HEK293 (cell line): ENCODE measurements around the gene RELB.

ENCODE experiments used
- CTCF ChIA-PET: fragments of 350-600 bp; formaldehyde crosslinking; extraction: SDS; loops from one replicate; lab custom pipeline; 2021; ENCODE audit warnings: antibody characterized with exemption; lab: Yijun Ruan, JAX
- POLR2A ChIA-PET: fragments of 300-600 bp; formaldehyde crosslinking; extraction: SDS; loops from one replicate; lab custom pipeline; 2020; ENCODE audit warnings: antibody characterized with exemption, inconsistent platforms; lab: Yijun Ruan, JAX
- H3K27ac ChIP-seq: fragments of 200-500 bp; sonication (Bioruptor generic); 2 replicates; pipeline ENCODE4 v1.5.1; 2014; ENCODE audit warnings: low read depth, low read length, control low read depth, inconsistent platforms; ENCODE audit errors: extremely low read depth
- H3K36me3 ChIP-seq, 2 experiments: fragments of 200-500 bp in 1 of 2; sonication (Bioruptor generic) in 1 of 2; 1 replicate in 1 of 2; 2 replicates in 1 of 2; pipeline ENCODE4 v1.5.1; 2014 to 2017; ENCODE audit warnings: inconsistent platforms in 2 of 2, low read length in 2 of 2; ENCODE audit not compliant: control insufficient read depth in 2 of 2, insufficient read depth in 1 of 2
- H3K4me1 ChIP-seq: fragments of 200-500 bp; sonication (Bioruptor generic); 2 replicates; pipeline ENCODE4 v1.5.1; 2014; ENCODE audit warnings: mild to moderate bottlenecking, low read length, inconsistent platforms; ENCODE audit not compliant: control insufficient read depth, insufficient read depth
- H3K4me3 ChIP-seq: 2 replicates; pipeline ENCODE4 v1.5.1; 2011; ENCODE audit warnings: low read depth, mild to moderate bottlenecking, control low read depth, low read length, moderate library complexity
- H3K9me3 ChIP-seq: fragments of 200-500 bp; sonication (Bioruptor generic); 2 replicates; pipeline ENCODE4 v1.5.1; 2014; ENCODE audit warnings: low read depth, low read length, inconsistent platforms; ENCODE audit not compliant: control insufficient read depth, insufficient read depth
- AEBP2 ChIP-seq: fragments of 450-650 bp; formaldehyde crosslinking; IDR thresholded peaks from 2 replicates; pipeline ENCODE4 v1.5.1; 2016; ENCODE audit warnings: missing biosample characterization, missing genetic modification characterization, borderline replicate concordance
- BCL11A ChIP-seq: fragments of 450-650 bp; formaldehyde crosslinking; IDR thresholded peaks from 2 replicates; pipeline ENCODE4 v1.5.1; 2016; ENCODE audit warnings: low read depth, missing biosample characterization, missing genetic modification characterization
- GLIS2 ChIP-seq: fragments of 450-650 bp; formaldehyde crosslinking; IDR thresholded peaks from 2 replicates; pipeline ENCODE4 v1.5.1; 2016; ENCODE audit warnings: missing biosample characterization, missing genetic modification characterization
- IKZF3 ChIP-seq: fragments of 450-650 bp; IDR thresholded peaks from 2 replicates; pipeline ENCODE4 v1.5.0; 2018; ENCODE audit warnings: missing biosample characterization, mild to moderate bottlenecking, missing genetic modification characterization, moderate library complexity
- KLF1 ChIP-seq: fragments of 450-650 bp; formaldehyde crosslinking; IDR thresholded peaks from 2 replicates; pipeline ENCODE4 v1.5.1; 2016; ENCODE audit warnings: missing biosample characterization, missing genetic modification characterization
- MYNN ChIP-seq: fragments of 450-650 bp; formaldehyde crosslinking; IDR thresholded peaks from 2 replicates; pipeline ENCODE4 v1.5.1; 2016; ENCODE audit warnings: missing biosample characterization, missing genetic modification characterization, borderline replicate concordance
- PATZ1 ChIP-seq: fragments of 450-650 bp; formaldehyde crosslinking; IDR thresholded peaks from 2 replicates; pipeline ENCODE4 v1.5.1; 2016; ENCODE audit warnings: missing biosample characterization, missing genetic modification characterization
- PRDM10 ChIP-seq: fragments of 450-650 bp; formaldehyde crosslinking; IDR thresholded peaks from 2 replicates; pipeline ENCODE4 v1.5.1; 2016; ENCODE audit warnings: missing biosample characterization, missing genetic modification characterization
- ZBTB7A ChIP-seq: fragments of 450-650 bp; formaldehyde crosslinking; IDR thresholded peaks from 2 replicates; pipeline ENCODE4 v1.5.1; 2016; ENCODE audit warnings: low read depth, missing biosample characterization, missing genetic modification characterization
- ZNF157 ChIP-seq: fragments of 450-650 bp; formaldehyde crosslinking; IDR thresholded peaks from 2 replicates; pipeline ENCODE4 v1.5.1; 2016; ENCODE audit warnings: missing biosample characterization, missing genetic modification characterization
- ZNF18 ChIP-seq: fragments of 450-650 bp; formaldehyde crosslinking; IDR thresholded peaks from 2 replicates; pipeline ENCODE4 v1.5.1; 2016; ENCODE audit warnings: missing biosample characterization, missing genetic modification characterization
- ZNF398 ChIP-seq: fragments of 450-650 bp; formaldehyde crosslinking; IDR thresholded peaks from 2 replicates; pipeline ENCODE4 v1.5.1; 2017; ENCODE audit warnings: missing biosample characterization, missing genetic modification characterization
- ZNF501 ChIP-seq: fragments of 450-650 bp; formaldehyde crosslinking; IDR thresholded peaks from 2 replicates; pipeline ENCODE4 v1.5.1; 2016; ENCODE audit warnings: missing biosample characterization, missing genetic modification characterization
- ZNF510 ChIP-seq: fragments of 450-650 bp; formaldehyde crosslinking; IDR thresholded peaks from 2 replicates; pipeline ENCODE4 v1.5.1; 2018; ENCODE audit warnings: mild to moderate bottlenecking, missing genetic modification characterization, missing biosample characterization; ENCODE audit not compliant: insufficient replicate concordance
- ZNF521 ChIP-seq: fragments of 450-650 bp; formaldehyde crosslinking; IDR thresholded peaks from 2 replicates; pipeline ENCODE4 v1.5.1; 2017; ENCODE audit warnings: missing biosample characterization, mild to moderate bottlenecking, missing genetic modification characterization
- ZNF548 ChIP-seq: fragments of 450-650 bp; formaldehyde crosslinking; IDR thresholded peaks from 2 replicates; pipeline ENCODE4 v1.5.1; 2016; ENCODE audit warnings: missing biosample characterization, missing genetic modification characterization
- ZNF555 ChIP-seq: fragments of 450-650 bp; formaldehyde crosslinking; conservative IDR thresholded peaks from 2 replicates; pipeline ENCODE4 v1.5.1; 2017; ENCODE audit warnings: missing biosample characterization, mild to moderate bottlenecking, missing genetic modification characterization, inconsistent platforms
- ZNF600 ChIP-seq: fragments of 450-650 bp; formaldehyde crosslinking; IDR thresholded peaks from 2 replicates; pipeline ENCODE4 v1.5.1; 2016; ENCODE audit warnings: missing biosample characterization, missing genetic modification characterization
- ZNF777 ChIP-seq: fragments of 450-650 bp; formaldehyde crosslinking; IDR thresholded peaks from 2 replicates; pipeline ENCODE4 v1.5.1; 2017; ENCODE audit warnings: missing biosample characterization, missing genetic modification characterization, borderline replicate concordance
- ZNF792 ChIP-seq: fragments of 450-650 bp; formaldehyde crosslinking; IDR thresholded peaks from 2 replicates; pipeline ENCODE4 v1.5.1; 2016; ENCODE audit warnings: missing biosample characterization, missing genetic modification characterization
- ZNF830 ChIP-seq: fragments of 450-650 bp; IDR thresholded peaks from 2 replicates; pipeline ENCODE4 v1.5.0; 2018; ENCODE audit warnings: missing biosample characterization, missing genetic modification characterization, low read depth, mild to moderate bottlenecking, moderate library complexity

The RELB gene

GRCh38 chr19:45074744-45075300, 73.6 kb downstream of the RELB start:
- peaks cover 15% of the 10 kb centered on the region for H3K4me1 ChIP-seq
- H3K9me3 ChIP-seq, result no peaks in the 10 kb centered on the region
- 0 out of 2 replicates have a peak, but pooled peaks have one; percentile 30 for TF ChIP-seq GLIS2 (tag by site-specific recombination)
- peak; percentile 47 for TF ChIP-seq PRDM10 (tag by site-specific recombination)
- no peak for TF ChIP-seq BCL11A (tag by site-specific recombination)
- TF ChIP-seq ZNF600 (tag by site-specific recombination), result peak; percentile 50; the same call in 1 of the 2 replicates
- no peak overlapping the region for H3K4me3 ChIP-seq
- H3K27ac ChIP-seq, result no peak overlapping the region
- H3K36me3 ChIP-seq, result peaks cover 10 to 31% of the 10 kb centered on the region in 2 experiments; a peak in 2 of 3 replicates
- CTCF ChIA-PET, result interaction anchor here (0.8 to 3.4 kb wide), 4 partner anchors 15 to 56 kb away, joined by 3 to 16 read pairs (median 5); no protein-coding TSS in a partner anchor
- POLR2A ChIA-PET, result interaction anchor here (0.5 to 1.3 kb wide), 5 partner anchors 8 to 109 kb away, joined by 3 to 6 read pairs (median 4); partner anchors contain the start of genes CLASRP and PPP1R37

GRCh38 chr19:45075301-45076028, 74.2 kb downstream of the RELB start:
- CTCF ChIA-PET, result interaction anchor here (1.0 to 3.4 kb wide), 3 partner anchors 16 to 56 kb away, joined by 3 to 16 read pairs (median 6); no protein-coding TSS in a partner anchor
- H3K4me3 ChIP-seq, result peak overlapping the region; percentile 22
- H3K9me3 ChIP-seq, result no peaks in the 10 kb centered on the region
- H3K36me3 ChIP-seq, result peaks cover 6 to 25% of the 10 kb centered on the region in 2 experiments; a peak in 2 of 3 replicates
- peak overlapping the region; percentile 53; the same call in 1 of the 2 replicates for H3K27ac ChIP-seq
- POLR2A ChIA-PET, result interaction anchor here (0.5 to 1.3 kb wide), 6 partner anchors 9 to 200 kb away, joined by 3 to 6 read pairs (median 4); partner anchors contain the start of genes CLASRP and PPP1R37
- peaks cover 15% of the 10 kb centered on the region for H3K4me1 ChIP-seq
- TF ChIP-seq ZNF555 (tag by site-specific recombination), result no peak
- TF ChIP-seq ZNF777 (tag by site-specific recombination), result peak; percentile 37; the same call in 1 of the 2 replicates
- TF ChIP-seq PATZ1, result peak; percentile 82
- no peak for TF ChIP-seq ZNF501 (tag by site-specific recombination)
- no peak for TF ChIP-seq IKZF3 (tag by site-specific recombination)
- TF ChIP-seq ZNF398, result 0 out of 2 replicates have a peak, but pooled peaks have one; percentile 19
- no peak for TF ChIP-seq ZNF510
- 0 out of 2 replicates have a peak, but pooled peaks have one; percentile 6 for TF ChIP-seq KLF1
- no peak for TF ChIP-seq ZNF157 (tag by site-specific recombination)
- TF ChIP-seq ZNF792 (tag by site-specific recombination), result no peak
- no peak for TF ChIP-seq ZNF18
- TF ChIP-seq ZNF521 (tag by site-specific recombination), result no peak
- no peak for TF ChIP-seq ZNF830 (tag by site-specific recombination)
- TF ChIP-seq AEBP2 (tag by site-specific recombination), result no peak
- no peak for TF ChIP-seq ZNF548 (tag by site-specific recombination)
- 0 out of 2 replicates have a peak, but pooled peaks have one; percentile 38 for TF ChIP-seq ZBTB7A (tag by site-specific recombination)
- no peak for TF ChIP-seq MYNN
